ENCODE data around the gene MYH6. TPM values are rescaled to one million over a fixed set of nuclear protein-coding genes. Genes with fewer than 3 reads are reported as not detected.

Gene MYH6
- total and polyA plus RNA-seq, 2 donors (not counting 1 experiment from before 2014, with no cell fraction given), result not detected

DNA sequence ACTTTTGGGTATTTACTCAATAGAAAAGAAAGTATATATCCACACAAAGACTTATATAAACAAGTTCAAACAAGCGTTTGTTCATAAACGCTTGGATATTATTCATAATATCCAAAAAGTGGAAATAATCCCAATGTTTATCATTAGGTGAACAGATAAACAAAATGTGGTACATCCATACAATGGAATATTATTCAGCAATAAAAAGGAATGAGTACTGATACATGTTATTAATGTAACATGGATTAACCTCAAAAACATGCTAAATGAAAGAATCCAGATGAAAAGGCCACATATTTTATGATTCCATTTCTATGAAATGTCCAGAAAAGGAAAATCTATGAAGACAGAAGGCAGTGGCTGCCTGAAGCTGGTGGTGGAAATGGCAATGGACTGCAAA, 44.2 kb upstream of the MYH6 start:
- Histone ChIP-seq H2AFZ (ENCODE audit: low read length) (no peak overlapping the region), H3K4me3 (replicated peaks in 1 of 4; ENCODE audit: control extremely low read depth in 1 of 4, insufficient read depth in 1 of 4, low read depth in 3 of 4, low read length in 4 of 4) (no peak overlapping the region), H3K9ac (ENCODE audit: insufficient read depth, low read length) (no peak overlapping the region), H3K4me2 (ENCODE audit: extremely low read depth, insufficient read depth, low read length) (no peak overlapping the region), H4K20me1 (ENCODE audit: control insufficient read depth, extremely low read depth, insufficient read depth, low read length) (no peaks in the 10 kb centered on the region), H3K27me3 (ENCODE audit: control insufficient read depth, insufficient read depth, low read length) (no peaks in the 10 kb centered on the region), H3K4me1 (ENCODE audit: control insufficient read depth, extremely low read depth, insufficient read depth, low read length) (no peaks in the 10 kb centered on the region), H3K9me3 (ENCODE audit: control insufficient read depth, insufficient read depth, low read depth, low read length) (no peaks in the 10 kb centered on the region), H3K27ac (ENCODE audit: insufficient read depth, low read length) (no peak overlapping the region), H3K36me3 (ENCODE audit: control insufficient read depth, insufficient read depth, low read length) (no peaks in the 10 kb centered on the region), H3K79me2 (ENCODE audit: control insufficient read depth, insufficient read depth, low read length) (no peaks in the 10 kb centered on the region)
- DNase-seq (ENCODE audit: low read depth in 2 of 2), result no peak
- TF ChIP-seq, protein P1, sequence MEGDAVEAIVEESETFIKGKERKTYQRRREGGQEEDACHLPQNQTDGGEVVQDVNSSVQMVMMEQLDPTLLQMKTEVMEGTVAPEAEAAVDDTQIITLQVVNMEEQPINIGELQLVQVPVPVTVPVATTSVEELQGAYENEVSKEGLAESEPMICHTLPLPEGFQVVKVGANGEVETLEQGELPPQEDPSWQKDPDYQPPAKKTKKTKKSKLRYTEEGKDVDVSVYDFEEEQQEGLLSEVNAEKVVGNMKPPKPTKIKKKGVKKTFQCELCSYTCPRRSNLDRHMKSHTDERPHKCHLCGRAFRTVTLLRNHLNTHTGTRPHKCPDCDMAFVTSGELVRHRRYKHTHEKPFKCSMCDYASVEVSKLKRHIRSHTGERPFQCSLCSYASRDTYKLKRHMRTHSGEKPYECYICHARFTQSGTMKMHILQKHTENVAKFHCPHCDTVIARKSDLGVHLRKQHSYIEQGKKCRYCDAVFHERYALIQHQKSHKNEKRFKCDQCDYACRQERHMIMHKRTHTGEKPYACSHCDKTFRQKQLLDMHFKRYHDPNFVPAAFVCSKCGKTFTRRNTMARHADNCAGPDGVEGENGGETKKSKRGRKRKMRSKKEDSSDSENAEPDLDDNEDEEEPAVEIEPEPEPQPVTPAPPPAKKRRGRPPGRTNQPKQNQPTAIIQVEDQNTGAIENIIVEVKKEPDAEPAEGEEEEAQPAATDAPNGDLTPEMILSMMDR (conservative IDR thresholded peaks at IDR 0.05 in 1 of 2, IDR thresholded peaks at IDR 0.05 in 1 of 2; ENCODE audit: low read depth in 1 of 2, low read length in 2 of 2), result no peak
- TF ChIP-seq EZH2 (IDR thresholded peaks at IDR 0.05; ENCODE audit: low read length, missing control alignments), result no peak

DNA sequence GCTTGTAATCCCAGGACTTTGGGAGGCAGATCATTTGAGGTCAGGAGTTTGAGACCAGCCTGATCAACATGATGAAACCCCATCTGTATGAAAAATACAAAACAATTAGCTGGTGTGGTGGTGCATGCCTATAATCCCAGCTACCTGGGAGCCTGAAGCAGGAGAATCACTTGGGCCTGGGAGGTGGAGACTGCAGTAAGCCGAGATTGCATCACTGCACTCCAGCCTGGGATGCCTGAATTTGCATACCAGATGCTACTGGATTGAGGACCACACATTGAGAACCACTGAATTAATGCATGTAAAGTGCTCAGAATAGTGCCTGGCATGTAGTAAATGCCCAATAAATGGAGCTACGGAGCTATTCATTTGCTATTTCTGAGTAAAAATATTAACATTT, 42.3 kb upstream of the MYH6 start:
- TF ChIP-seq EZH2 (IDR thresholded peaks at IDR 0.05; ENCODE audit: low read length, missing control alignments), result no peak
- TF ChIP-seq, protein P1 (conservative IDR thresholded peaks at IDR 0.05 in 1 of 2, IDR thresholded peaks at IDR 0.05 in 1 of 2; ENCODE audit: low read depth in 1 of 2, low read length in 2 of 2), result no peak
- Histone ChIP-seq H3K36me3 (ENCODE audit: control insufficient read depth, insufficient read depth, low read length) (no peaks in the 10 kb centered on the region), H2AFZ (ENCODE audit: low read length) (no peak overlapping the region), H3K4me1 (ENCODE audit: control insufficient read depth, extremely low read depth, insufficient read depth, low read length) (no peaks in the 10 kb centered on the region), H4K20me1 (ENCODE audit: control insufficient read depth, extremely low read depth, insufficient read depth, low read length) (no peaks in the 10 kb centered on the region), H3K27ac (ENCODE audit: insufficient read depth, low read length) (no peak overlapping the region), H3K9ac (ENCODE audit: insufficient read depth, low read length) (no peak overlapping the region), H3K27me3 (ENCODE audit: control insufficient read depth, insufficient read depth, low read length) (no peaks in the 10 kb centered on the region), H3K79me2 (ENCODE audit: control insufficient read depth, insufficient read depth, low read length) (no peaks in the 10 kb centered on the region), H3K4me2 (ENCODE audit: extremely low read depth, insufficient read depth, low read length) (no peak overlapping the region), H3K9me3 (ENCODE audit: control insufficient read depth, insufficient read depth, low read depth, low read length) (no peaks in the 10 kb centered on the region), H3K4me3 (replicated peaks in 1 of 4; ENCODE audit: control extremely low read depth in 1 of 4, insufficient read depth in 1 of 4, low read depth in 3 of 4, low read length in 4 of 4) (no peak overlapping the region)
- no peak for DNase-seq (ENCODE audit: low read depth in 2 of 2)

DNA sequence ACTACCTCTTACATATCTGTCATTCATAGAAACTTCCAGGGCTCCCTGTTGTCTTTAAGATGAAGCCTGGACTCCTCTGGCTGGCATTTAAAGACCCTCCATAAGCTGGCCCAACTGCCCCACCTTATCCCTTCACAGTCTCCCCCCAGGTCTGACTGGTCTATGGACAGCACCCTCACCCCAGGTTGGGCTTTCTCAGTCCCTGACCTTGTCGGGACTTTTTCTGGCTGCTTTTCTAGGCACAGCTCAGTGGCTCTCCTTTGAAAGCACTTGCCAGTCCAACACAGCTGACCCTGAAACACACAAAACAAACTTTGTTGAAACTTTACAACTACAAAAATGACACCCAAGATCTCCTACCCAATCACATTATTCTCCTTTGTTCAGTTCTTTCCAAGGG, 41.2 kb upstream of the MYH6 start:
- H3K4me1 ChIP-seq (ENCODE audit: control insufficient read depth, extremely low read depth, insufficient read depth, low read length), result no peaks in the 10 kb centered on the region
- no peaks in the 10 kb centered on the region for H4K20me1 ChIP-seq (ENCODE audit: control insufficient read depth, extremely low read depth, insufficient read depth, low read length)
- no peak overlapping the region for H3K27ac ChIP-seq (ENCODE audit: insufficient read depth, low read length)
- no peak overlapping the region for H2AFZ ChIP-seq (ENCODE audit: low read length)
- TF ChIP-seq, protein P1 (conservative IDR thresholded peaks at IDR 0.05 in 1 of 2, IDR thresholded peaks at IDR 0.05 in 1 of 2; ENCODE audit: low read depth in 1 of 2, low read length in 2 of 2), result no peak
- TF ChIP-seq EZH2 (IDR thresholded peaks at IDR 0.05; ENCODE audit: low read length, missing control alignments), result no peak
- no peak overlapping the region for H3K4me2 ChIP-seq (ENCODE audit: extremely low read depth, insufficient read depth, low read length)
- DNase-seq (ENCODE audit: low read depth in 2 of 2), result no peak
- no peak overlapping the region for H3K4me3 ChIP-seq (replicated peaks in 1 of 4; ENCODE audit: control extremely low read depth in 1 of 4, insufficient read depth in 1 of 4, low read depth in 3 of 4, low read length in 4 of 4)
- H3K9ac ChIP-seq (ENCODE audit: insufficient read depth, low read length), result no peak overlapping the region
- no peaks in the 10 kb centered on the region for H3K36me3 ChIP-seq (ENCODE audit: control insufficient read depth, insufficient read depth, low read length)
- H3K27me3 ChIP-seq (ENCODE audit: control insufficient read depth, insufficient read depth, low read length), result no peaks in the 10 kb centered on the region
- H3K79me2 ChIP-seq (ENCODE audit: control insufficient read depth, insufficient read depth, low read length), result no peaks in the 10 kb centered on the region
- no peaks in the 10 kb centered on the region for H3K9me3 ChIP-seq (ENCODE audit: control insufficient read depth, insufficient read depth, low read depth, low read length)
